Measurements from ENCODE around the gene OSBPL2.

Gene OSBPL2

GRCh38 chr20:62275219-62275618, 36.9 kb downstream of the OSBPL2 start:
- TF ChIP-seq CTCF (IDR thresholded peaks at IDR 0.05; ENCODE audit: insufficient read depth, low read depth, low read length, missing control alignments) = no peak
- no peak for DNase-seq (ENCODE audit: low read depth)
- H3K4me3 ChIP-seq (ENCODE audit: low read depth, low read length) = no peak overlapping the region

GRCh38 chr20:62276439-62276838, 38.1 kb downstream of the OSBPL2 start:
- TF ChIP-seq CTCF (IDR thresholded peaks at IDR 0.05; ENCODE audit: insufficient read depth, low read depth, low read length, missing control alignments) = no peak
- DNase-seq (ENCODE audit: low read depth) = no peak
- no peak overlapping the region for H3K4me3 ChIP-seq (ENCODE audit: low read depth, low read length)

DNA sequence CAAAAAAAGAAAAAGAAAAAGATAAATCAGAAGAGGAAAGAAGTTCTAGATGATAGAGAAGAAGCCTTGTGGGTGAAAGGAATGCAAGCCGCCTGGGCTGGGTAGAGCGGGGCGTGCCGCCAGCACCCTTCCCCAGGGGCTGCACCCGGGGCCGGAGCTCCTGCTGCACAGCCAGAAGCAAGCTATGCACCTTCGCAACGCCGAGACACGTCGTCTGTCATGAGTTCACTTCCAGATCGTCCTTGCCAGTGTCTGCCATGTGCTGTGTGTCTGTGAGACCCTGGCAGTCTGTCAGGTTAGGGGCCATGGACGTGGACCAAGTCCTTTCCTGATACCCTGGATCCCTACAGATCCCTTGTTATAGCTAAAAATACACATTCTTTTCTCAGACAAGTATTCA, 38.9 kb downstream of the OSBPL2 start:
- no peak overlapping the region for H3K4me3 ChIP-seq (ENCODE audit: low read depth, low read length)
- no peak for TF ChIP-seq CTCF (IDR thresholded peaks at IDR 0.05; ENCODE audit: insufficient read depth, low read depth, low read length, missing control alignments)

GRCh38 chr20:62280303-62280702, 42.0 kb downstream of the OSBPL2 start:
- H3K4me3 ChIP-seq (ENCODE audit: low read depth, low read length) = no peak overlapping the region
- no peak for DNase-seq (ENCODE audit: low read depth)
- no peak for TF ChIP-seq CTCF (IDR thresholded peaks at IDR 0.05; ENCODE audit: insufficient read depth, low read depth, low read length, missing control alignments)

More for the DNA sequence above, 38.9 kb downstream of the OSBPL2 start:
- DNase-seq (ENCODE audit: low read depth) = no peak

- no peak overlapping the region for H3K4me3 ChIP-seq (ENCODE audit: low read depth, low read length)
- DNase-seq (ENCODE audit: low read depth) = no peak
- no peak for TF ChIP-seq CTCF (IDR thresholded peaks at IDR 0.05; ENCODE audit: insufficient read depth, low read depth, low read length, missing control alignments)
Measured at GRCh38 chr20:62281161-62281933, 43.0 kb downstream of the OSBPL2 start.

DNA sequence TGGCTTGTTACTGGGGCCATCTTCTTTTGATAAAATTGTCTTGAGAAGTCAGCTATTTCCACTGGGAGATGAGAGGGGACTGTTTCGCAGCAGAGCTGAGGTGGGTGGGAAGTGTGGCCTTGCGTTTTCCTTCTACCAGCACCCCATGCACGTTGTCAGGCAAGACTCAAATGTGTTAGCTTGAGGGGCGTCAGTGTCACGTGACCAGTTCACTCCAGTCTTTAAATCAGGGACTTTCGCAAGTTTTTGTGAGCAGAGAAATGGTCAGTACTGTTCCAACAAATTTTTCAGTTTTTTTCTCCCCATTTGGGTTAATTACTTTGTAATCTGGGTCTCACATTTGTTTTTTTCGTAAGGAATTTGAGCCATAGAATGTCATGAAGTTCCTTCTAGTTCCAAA, 43.8 kb downstream of the OSBPL2 start:
- TF ChIP-seq CTCF (IDR thresholded peaks at IDR 0.05; ENCODE audit: insufficient read depth, low read depth, low read length, missing control alignments) = no peak
- H3K4me3 ChIP-seq (ENCODE audit: low read depth, low read length) = no peak overlapping the region
- no peak for DNase-seq (ENCODE audit: low read depth)

Measured in GM12865 (cell line).